OCI-LY1 (cell line): Measurements from ENCODE around the gene ASCC1.

Experiments used
- H2AFZ ChIP-seq: fragments of 200-600 bp; sonication (generic), shearing (Covaris generic); 2 replicates; pipeline ENCODE4 v1.6.0; 2014; ENCODE audit warnings: antibody characterized with exemption, mild to moderate bottlenecking, low read length
- H3F3A ChIP-seq: fragments of 200-600 bp; sonication (generic), shearing (Covaris generic); 2 replicates; pipeline ENCODE4 v1.6.0; 2014; ENCODE audit warnings: mild to moderate bottlenecking, antibody characterized with exemption, low read length, moderate library complexity; ENCODE audit not compliant: insufficient read depth
- H3K27ac ChIP-seq: fragments of 200-600 bp; sonication (generic); 2 replicates; pipeline ENCODE4 v1.5.1; 2014; ENCODE audit warnings: low read length, mixed run types, mild to moderate bottlenecking, low read depth; ENCODE audit not compliant: poor library complexity, severe bottlenecking
- H3K27me3 ChIP-seq: fragments of 200-600 bp; sonication (generic); 2 replicates; pipeline ENCODE4 v1.6.0; 2014; ENCODE audit warnings: antibody characterized with exemption, mild to moderate bottlenecking, low read length, moderate library complexity; ENCODE audit not compliant: insufficient read depth
- H3K36me3 ChIP-seq: fragments of 200-600 bp; sonication (generic); 2 replicates; pipeline ENCODE4 v1.6.1; 2014; ENCODE audit warnings: mild to moderate bottlenecking, antibody characterized with exemption, low read length, moderate library complexity, mixed read lengths; ENCODE audit not compliant: insufficient read depth
- H3K4me1 ChIP-seq: fragments of 200-600 bp; sonication (generic); 2 replicates; pipeline ENCODE4 v1.5.1; 2014; ENCODE audit warnings: mild to moderate bottlenecking, low read length, moderate library complexity; ENCODE audit not compliant: insufficient read depth, severe bottlenecking
- H3K4me2 ChIP-seq: fragments of 200-600 bp; sonication (generic), shearing (Covaris generic); 2 replicates; pipeline ENCODE4 v1.6.1; 2014; ENCODE audit warnings: low read length
- H3K4me3 ChIP-seq: fragments of 200-600 bp; sonication (generic); 2 replicates; pipeline ENCODE4 v1.5.1; 2014; ENCODE audit warnings: low read length, low read depth, mild to moderate bottlenecking, mixed read lengths; ENCODE audit not compliant: poor library complexity, severe bottlenecking
- H3K79me2 ChIP-seq: fragments of 200-600 bp; shearing (Covaris generic); 2 replicates; pipeline ENCODE4 v1.6.1; 2016; ENCODE audit warnings: mixed run types, low read length, mixed read lengths; ENCODE audit not compliant: insufficient read depth
- H3K9ac ChIP-seq: fragments of 200-600 bp; sonication (generic), shearing (Covaris generic); 2 replicates; pipeline ENCODE4 v1.6.1; 2014; ENCODE audit warnings: mild to moderate bottlenecking, low read length, mixed read lengths
- H3K9me2 ChIP-seq: fragments of 200-600 bp; sonication (generic), shearing (Covaris generic); 2 replicates; pipeline ENCODE4 v1.6.1; 2014; ENCODE audit warnings: low read depth, mild to moderate bottlenecking, low read length, mixed read lengths
- H3K9me3 ChIP-seq: fragments of 200-600 bp; shearing (Covaris generic); 2 replicates; pipeline ENCODE4 v1.6.1; 2014; ENCODE audit warnings: low read length, mixed read lengths
- H4K20me1 ChIP-seq: fragments of 200-600 bp; sonication (generic), shearing (Covaris generic); 2 replicates; pipeline ENCODE4 v1.6.0; 2016; ENCODE audit warnings: mild to moderate bottlenecking, low read length; ENCODE audit not compliant: insufficient read depth
- EZH2 ChIP-seq: fragments of 200-600 bp; sonication (generic), shearing (Covaris generic); IDR thresholded peaks from 2 replicates; pipeline ENCODE4 v1.8.0; 2017; ENCODE audit warnings: borderline replicate concordance, mixed run types, mild to moderate bottlenecking, antibody characterized with exemption, low read length, moderate library complexity, mixed read lengths
- TF ChIP-seq, protein P1 (sequence below): fragments of 200-600 bp; sonication (generic), shearing (Covaris generic); IDR thresholded peaks from 2 replicates; pipeline ENCODE4 v1.5.1; 2017; ENCODE audit warnings: mild to moderate bottlenecking, antibody characterized with exemption, low read length, moderate library complexity, mixed read lengths

The ASCC1 gene

GRCh38 chr10:72097448-72098300, 118.4 kb downstream of the ASCC1 start:
- H3K79me2 ChIP-seq = no peaks in the 10 kb centered on the region
- TF ChIP-seq, protein P1, sequence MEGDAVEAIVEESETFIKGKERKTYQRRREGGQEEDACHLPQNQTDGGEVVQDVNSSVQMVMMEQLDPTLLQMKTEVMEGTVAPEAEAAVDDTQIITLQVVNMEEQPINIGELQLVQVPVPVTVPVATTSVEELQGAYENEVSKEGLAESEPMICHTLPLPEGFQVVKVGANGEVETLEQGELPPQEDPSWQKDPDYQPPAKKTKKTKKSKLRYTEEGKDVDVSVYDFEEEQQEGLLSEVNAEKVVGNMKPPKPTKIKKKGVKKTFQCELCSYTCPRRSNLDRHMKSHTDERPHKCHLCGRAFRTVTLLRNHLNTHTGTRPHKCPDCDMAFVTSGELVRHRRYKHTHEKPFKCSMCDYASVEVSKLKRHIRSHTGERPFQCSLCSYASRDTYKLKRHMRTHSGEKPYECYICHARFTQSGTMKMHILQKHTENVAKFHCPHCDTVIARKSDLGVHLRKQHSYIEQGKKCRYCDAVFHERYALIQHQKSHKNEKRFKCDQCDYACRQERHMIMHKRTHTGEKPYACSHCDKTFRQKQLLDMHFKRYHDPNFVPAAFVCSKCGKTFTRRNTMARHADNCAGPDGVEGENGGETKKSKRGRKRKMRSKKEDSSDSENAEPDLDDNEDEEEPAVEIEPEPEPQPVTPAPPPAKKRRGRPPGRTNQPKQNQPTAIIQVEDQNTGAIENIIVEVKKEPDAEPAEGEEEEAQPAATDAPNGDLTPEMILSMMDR = no peak
- TF ChIP-seq EZH2 = no peak
- H3K4me1 ChIP-seq = no peaks in the 10 kb centered on the region
- no peak overlapping the region for H2AFZ ChIP-seq
- H3K4me3 ChIP-seq = no peak overlapping the region
- H3F3A ChIP-seq = no peaks in the 10 kb centered on the region
- H3K9ac ChIP-seq = no peak overlapping the region
- no peaks in the 10 kb centered on the region for H3K9me2 ChIP-seq
- H3K36me3 ChIP-seq = peaks cover 22% of the 10 kb centered on the region
- no peak overlapping the region for H3K27ac ChIP-seq
- H3K4me2 ChIP-seq = no peak overlapping the region
- H3K9me3 ChIP-seq = no peaks in the 10 kb centered on the region
- H4K20me1 ChIP-seq = no peaks in the 10 kb centered on the region
- no peaks in the 10 kb centered on the region for H3K27me3 ChIP-seq

GRCh38 chr10:72096115-72097000, 119.7 kb downstream of the ASCC1 start:
- H2AFZ ChIP-seq = no peak overlapping the region
- TF ChIP-seq EZH2 = no peak
- TF ChIP-seq, protein P1 = no peak
- no peaks in the 10 kb centered on the region for H3K4me1 ChIP-seq
- no peaks in the 10 kb centered on the region for H3K79me2 ChIP-seq
- no peak overlapping the region for H3K27ac ChIP-seq
- H4K20me1 ChIP-seq = no peaks in the 10 kb centered on the region
- no peak overlapping the region for H3K4me3 ChIP-seq
- H3K9ac ChIP-seq = no peak overlapping the region
- H3F3A ChIP-seq = no peaks in the 10 kb centered on the region
- no peaks in the 10 kb centered on the region for H3K27me3 ChIP-seq
- peaks cover 16% of the 10 kb centered on the region for H3K36me3 ChIP-seq
- no peak overlapping the region for H3K4me2 ChIP-seq
- H3K9me2 ChIP-seq = no peaks in the 10 kb centered on the region
- no peaks in the 10 kb centered on the region for H3K9me3 ChIP-seq

DNA sequence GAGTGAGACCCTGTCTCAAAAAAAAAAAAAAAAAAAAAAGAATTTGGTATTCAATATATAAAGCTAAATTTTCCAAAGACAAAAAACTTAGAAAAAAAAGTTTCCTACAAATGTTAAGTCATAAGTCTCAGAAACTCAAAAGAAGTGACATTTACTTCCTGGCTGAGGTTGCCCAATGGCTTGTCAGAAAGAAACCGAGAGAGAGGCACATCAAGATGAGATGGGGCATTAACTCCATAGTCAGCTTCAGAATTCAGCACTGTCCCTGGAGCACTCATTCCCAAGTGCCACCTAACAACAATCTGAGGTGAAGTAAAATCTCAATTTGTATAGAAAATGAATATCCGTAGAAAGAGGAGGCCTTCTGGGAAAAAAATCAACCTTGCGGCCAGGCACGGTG, 120.9 kb downstream of the ASCC1 start:
- TF ChIP-seq, protein P1 = no peak
- no peak for TF ChIP-seq EZH2
- Histone ChIP-seq H4K20me1 (no peaks in the 10 kb centered on the region), H3K9ac (no peak overlapping the region), H3K36me3 (peaks cover 16% of the 10 kb centered on the region), H3K27ac (no peak overlapping the region), H3K27me3 (no peaks in the 10 kb centered on the region), H3K4me3 (no peak overlapping the region), H3K79me2 (no peaks in the 10 kb centered on the region), H3K4me1 (no peaks in the 10 kb centered on the region), H3F3A (no peaks in the 10 kb centered on the region), H3K9me3 (no peaks in the 10 kb centered on the region), H2AFZ (no peak overlapping the region), H3K9me2 (no peaks in the 10 kb centered on the region), H3K4me2 (no peak overlapping the region)
